ENCODE data around the gene MGMT.

DNA sequence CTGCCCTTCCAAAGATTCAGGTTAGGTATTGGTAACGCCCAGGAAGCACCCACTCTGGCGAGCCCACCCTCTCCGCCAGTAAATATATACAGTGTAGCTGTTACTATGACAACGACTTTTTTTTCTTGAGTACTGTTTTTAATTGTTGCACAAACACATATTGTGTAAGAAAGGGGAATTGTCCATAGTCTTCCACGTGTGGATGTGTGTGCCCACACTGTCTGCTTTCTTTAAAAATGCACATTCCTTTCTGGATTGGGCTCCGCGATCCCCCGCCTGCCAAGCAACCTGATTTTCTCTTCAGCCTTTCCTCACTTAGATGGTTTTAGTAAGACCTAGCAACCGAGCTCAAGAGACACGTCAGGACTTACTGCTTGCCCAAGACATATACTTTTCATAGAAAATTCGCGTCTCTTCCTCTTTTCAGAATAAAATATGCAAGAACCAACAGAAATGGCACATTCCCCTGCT lies 249.2 kb downstream of the MGMT start:
- TF ChIP-seq POLR2A (IDR thresholded peaks at IDR 0.05; ENCODE audit: low read length) (no peak), GATA1 (IDR thresholded peaks at IDR 0.05; ENCODE audit: low read depth, low read length) (no peak)

All from erythroblast (primary cell).